Keratinocyte (primary cell): ENCODE data around the gene FRS3. TPM values are rescaled to one million over a fixed set of nuclear protein-coding genes. Genes with fewer than 3 reads are reported as not detected.

Source experiments
- DNase-seq: peaks from one replicate; pipeline ENCODE4 v3.0.0-alpha.2; 2011; ENCODE audit warnings: low read depth, missing footprints, low spot score
- FAIRE-seq: peaks from 2 replicates; lab custom pipeline; 2011; peaks lifted over from hg19 to GRCh38; lab: Jason Lieb, UNC
- H2AFZ ChIP-seq: 2 replicates; pipeline ENCODE4 v1.6.0; 2012; ENCODE audit warnings: low read length, control low read depth, inconsistent platforms; ENCODE audit not compliant: control insufficient read depth
- H3K27ac ChIP-seq: 2 replicates; pipeline ENCODE4 v1.5.1; 2011; ENCODE audit warnings: low read length; ENCODE audit not compliant: control insufficient read depth, insufficient read depth
- H3K27me3 ChIP-seq: 3 replicates; pipeline ENCODE4 v1.6.0; 2011; ENCODE audit warnings: low read length; ENCODE audit not compliant: control insufficient read depth, insufficient read depth; ENCODE audit errors: extremely low read depth
- H3K36me3 ChIP-seq, 2 experiments: 2 replicates in 1 of 2; 3 replicates in 1 of 2; pipeline ENCODE4 v1.5.1; 2011; ENCODE audit warnings: low read length in 2 of 2, mild to moderate bottlenecking in 1 of 2; ENCODE audit not compliant: control insufficient read depth in 2 of 2, insufficient read depth in 2 of 2; ENCODE audit errors: extremely low read depth in 1 of 2
- H3K4me1 ChIP-seq: 3 replicates; pipeline ENCODE4 v1.5.1; 2011; ENCODE audit warnings: low read length; ENCODE audit not compliant: control insufficient read depth, insufficient read depth; ENCODE audit errors: extremely low read depth
- H3K4me2 ChIP-seq: 3 replicates; pipeline ENCODE4 v1.6.0; 2011; ENCODE audit warnings: low read depth, low read length; ENCODE audit not compliant: control insufficient read depth, insufficient read depth; ENCODE audit errors: extremely low read depth
- H3K4me3 ChIP-seq, 3 experiments: fragments of 200-600 bp in 1 of 3; sonication (generic) in 1 of 3; 2 replicates in 2 of 3; 3 replicates in 1 of 3; pipeline ENCODE4 v1.5.1; 2011 to 2016; ENCODE audit warnings: low read length in 3 of 3, mild to moderate bottlenecking in 3 of 3, control low read depth in 2 of 3, inconsistent platforms in 1 of 3, low read depth in 1 of 3, mixed read lengths in 1 of 3, mixed run types in 1 of 3, moderate library complexity in 1 of 3; ENCODE audit not compliant: control insufficient read depth in 2 of 3, insufficient read depth in 2 of 3; ENCODE audit errors: extremely low read depth in 1 of 3
- H3K79me2 ChIP-seq: 2 replicates; pipeline ENCODE4 v1.6.0; 2012; ENCODE audit warnings: low read length; ENCODE audit not compliant: control insufficient read depth, insufficient read depth
- H3K9ac ChIP-seq: 3 replicates; pipeline ENCODE4 v1.6.0; 2011; ENCODE audit warnings: low read length; ENCODE audit not compliant: control insufficient read depth, insufficient read depth; ENCODE audit errors: extremely low read depth
- H3K9me1 ChIP-seq: 3 replicates; pipeline ENCODE4 v1.6.0; 2011; ENCODE audit warnings: low read length; ENCODE audit not compliant: control insufficient read depth, insufficient read depth; ENCODE audit errors: extremely low read depth
- H3K9me3 ChIP-seq: 2 replicates; pipeline ENCODE4 v1.5.1; 2012; ENCODE audit warnings: low read depth, low read length; ENCODE audit not compliant: control insufficient read depth
- H4K20me1 ChIP-seq: 3 replicates; pipeline ENCODE4 v1.6.0; 2011; ENCODE audit warnings: low read length; ENCODE audit not compliant: control insufficient read depth, insufficient read depth; ENCODE audit errors: extremely low read depth
- CTCF ChIP-seq, 3 experiments: IDR thresholded peaks in 1 of 3; conservative IDR thresholded peaks in 1 of 3; optimal IDR thresholded peaks in 1 of 3; 2 replicates in 2 of 3; 3 replicates in 1 of 3; pipeline versions ENCODE3 to v1.5.1; 2011; ENCODE audit warnings: low read length in 3 of 3, mild to moderate bottlenecking in 3 of 3, moderate library complexity in 2 of 3, control low read depth in 1 of 3, inconsistent platforms in 1 of 3; ENCODE audit not compliant: insufficient read depth in 2 of 3; ENCODE audit errors: extremely low read depth in 1 of 3
- EZH2 ChIP-seq: IDR thresholded peaks from one replicate; pipeline ENCODE4 v1.6.1; 2012; ENCODE audit warnings: inconsistent platforms, mild to moderate bottlenecking, low read length, moderate library complexity
- dilution Hi-C: fragments of 300-500 bp; cut with MboI; formaldehyde crosslinking; loops from one replicate; pipeline ENCODE4 v1.7.0; 2020; ENCODE audit warnings: low sequenced_read_pairs; ENCODE audit not compliant: extremely low pct_ligation_motif_present
- polyA plus RNA-seq, 5 experiments: library from polyadenylated mRNA; depleted of rRNA in 3 of 5; stranded (reverse) in 3 of 5; stranded (forward) in 1 of 5; unstranded in 1 of 5; fragments of >200 nt; gene quantifications; 1 replicate in 1 of 5; 2 replicates in 3 of 5; 3 replicates in 1 of 5; pipeline versions ENCODE4 v1.2.1 to v1.2.3, GENCODE V29; 2011 to 2012; ENCODE audit warnings: missing spikeins in 2 of 5, low read depth in 1 of 5, low replicate concordance in 1 of 5

The FRS3 gene
- polyA plus RNA-seq, 1 donor (not counting 4 experiments of a cell fraction or from before 2014, with no cell fraction given) = 2.0 TPM

GRCh38 chr6:41818271-41819054 lies 38.8 kb upstream of the FRS3 start:
- TF ChIP-seq CTCF (optimal IDR thresholded peaks at IDR 0.05 in 1 of 3, IDR thresholded peaks at IDR 0.05 in 1 of 3, conservative IDR thresholded peaks at IDR 0.05 in 1 of 3; ENCODE audit: extremely low read depth in 1 of 3, insufficient read depth in 2 of 3, low read length in 3 of 3) (no peak), EZH2 (no peak)
- H3K4me3 ChIP-seq = no peak overlapping the region
- dilution Hi-C loops = no loop called here

GRCh38 chr6:41815587-41815986 lies 35.9 kb upstream of the FRS3 start:
- Histone ChIP-seq H3K4me1 (peaks cover 14% of the 10 kb centered on the region), H3K9me1 (no peaks in the 10 kb centered on the region), H3K9ac (no peak overlapping the region), H3K27me3 (no peaks in the 10 kb centered on the region), H3K9me3 (no peaks in the 10 kb centered on the region), H2AFZ (no peak overlapping the region), H3K4me2 (no peak overlapping the region), H4K20me1 (no peaks in the 10 kb centered on the region), H3K36me3 (no peaks in the 10 kb centered on the region), H3K4me3 (no peak overlapping the region), H3K79me2 (no peaks in the 10 kb centered on the region), H3K27ac (no peak overlapping the region)
- TF ChIP-seq EZH2 (no peak), CTCF (optimal IDR thresholded peaks at IDR 0.05 in 1 of 3, IDR thresholded peaks at IDR 0.05 in 1 of 3, conservative IDR thresholded peaks at IDR 0.05 in 1 of 3; ENCODE audit: extremely low read depth in 1 of 3, insufficient read depth in 2 of 3, low read length in 3 of 3) (no peak)
- dilution Hi-C loops = no loop called here
- FAIRE-seq = no peak
- no peak for DNase-seq

More at GRCh38 chr6:41818271-41819054, 38.8 kb upstream of the FRS3 start:
- no peaks in the 10 kb centered on the region for H4K20me1 ChIP-seq
- no peaks in the 10 kb centered on the region for H3K27me3 ChIP-seq
- H3K9ac ChIP-seq = no peak overlapping the region
- H2AFZ ChIP-seq = no peak overlapping the region
- H3K9me1 ChIP-seq = no peaks in the 10 kb centered on the region
- no peak for DNase-seq
- H3K27ac ChIP-seq = no peak overlapping the region
- no peaks in the 10 kb centered on the region for H3K36me3 ChIP-seq
- no peaks in the 10 kb centered on the region for H3K9me3 ChIP-seq
- H3K4me2 ChIP-seq = no peak overlapping the region
- peaks cover 9% of the 10 kb centered on the region for H3K4me1 ChIP-seq
- no peaks in the 10 kb centered on the region for H3K79me2 ChIP-seq
- peak; percentile 13 for FAIRE-seq
